HEK293 (cell line): Measurements from ENCODE around the gene ETF1.

ENCODE experiments used
- CTCF ChIP-seq: fragments of 450-650 bp; formaldehyde crosslinking; IDR thresholded peaks from 2 replicates; pipeline ENCODE4 v1.5.1; 2016; ENCODE audit warnings: missing biosample characterization, missing genetic modification characterization
- YY1 ChIP-seq: fragments of 450-650 bp; formaldehyde crosslinking; IDR thresholded peaks from 2 replicates; pipeline ENCODE4 v1.5.1; 2018; ENCODE audit warnings: missing biosample characterization, missing genetic modification characterization
- ZNF133 ChIP-seq: fragments of 450-650 bp; formaldehyde crosslinking; IDR thresholded peaks from 2 replicates; pipeline ENCODE4 v1.5.1; 2016; ENCODE audit warnings: missing biosample characterization, missing genetic modification characterization
- ZNF138 ChIP-seq: fragments of 450-650 bp; formaldehyde crosslinking; IDR thresholded peaks from 2 replicates; pipeline ENCODE4 v1.5.1; 2016; ENCODE audit warnings: missing biosample characterization, missing genetic modification characterization, borderline replicate concordance
- ZNF140 ChIP-seq: fragments of 450-650 bp; formaldehyde crosslinking; IDR thresholded peaks from 2 replicates; pipeline ENCODE4 v1.5.1; 2016; ENCODE audit warnings: missing biosample characterization, missing genetic modification characterization
- ZNF211 ChIP-seq: fragments of 450-650 bp; formaldehyde crosslinking; IDR thresholded peaks from 2 replicates; pipeline ENCODE4 v1.5.1; 2016; ENCODE audit warnings: low read depth, missing biosample characterization, missing genetic modification characterization
- ZNF398 ChIP-seq: fragments of 450-650 bp; formaldehyde crosslinking; IDR thresholded peaks from 2 replicates; pipeline ENCODE4 v1.5.1; 2017; ENCODE audit warnings: missing biosample characterization, missing genetic modification characterization
- ZNF423 ChIP-seq: fragments of 450-650 bp; formaldehyde crosslinking; IDR thresholded peaks from 2 replicates; pipeline ENCODE4 v1.5.1; 2016; ENCODE audit warnings: missing biosample characterization, missing genetic modification characterization
- ZNF473 ChIP-seq: fragments of 450-650 bp; formaldehyde crosslinking; IDR thresholded peaks from 2 replicates; pipeline ENCODE4 v1.5.1; 2017; ENCODE audit warnings: missing biosample characterization, missing genetic modification characterization
- ZNF561 ChIP-seq: fragments of 450-650 bp; IDR thresholded peaks from 2 replicates; pipeline ENCODE4 v1.5.1; 2018; ENCODE audit warnings: missing biosample characterization, missing genetic modification characterization, borderline replicate concordance
- ZNF792 ChIP-seq: fragments of 450-650 bp; formaldehyde crosslinking; IDR thresholded peaks from 2 replicates; pipeline ENCODE4 v1.5.1; 2016; ENCODE audit warnings: missing biosample characterization, missing genetic modification characterization

GRCh38 chr5:138508958-138509357, 34.1 kb downstream of the ETF1 start:
- TF ChIP-seq ZNF423 (tag by site-specific recombination) (no peak), ZNF792 (no peak), CTCF (tag by site-specific recombination) (no peak), ZNF140 (tag by site-specific recombination) (no peak), YY1 (tag by site-specific recombination) (no peak), ZNF473 (tag by site-specific recombination) (no peak), ZNF138 (tag by site-specific recombination) (no peak), ZNF398 (tag by site-specific recombination) (no peak), ZNF211 (tag by site-specific recombination) (no peak), ZNF133 (no peak), ZNF561 (tag by site-specific recombination) (no peak)
